Activated effector memory CD4-positive, alpha-beta T cell treated with Interleukin-2 at 50 U/mL for 16 hours (primary cell): ENCODE data around the gene ADAM19.
"Not testable (repeated sequence)": the region's sequence is repeated elsewhere in the genome, so short reads cannot be mapped to it uniquely, and the experiment has no call there.

Experiments used
- DNase-seq: peaks from one replicate; pipeline ENCODE4 v3.0.0-alpha.2; 2020

ADAM19 gene

GRCh38 chr5:157511651-157512644 lies 63.6 kb downstream of the ADAM19 start:
- DNase-seq = peak; percentile 29

DNA sequence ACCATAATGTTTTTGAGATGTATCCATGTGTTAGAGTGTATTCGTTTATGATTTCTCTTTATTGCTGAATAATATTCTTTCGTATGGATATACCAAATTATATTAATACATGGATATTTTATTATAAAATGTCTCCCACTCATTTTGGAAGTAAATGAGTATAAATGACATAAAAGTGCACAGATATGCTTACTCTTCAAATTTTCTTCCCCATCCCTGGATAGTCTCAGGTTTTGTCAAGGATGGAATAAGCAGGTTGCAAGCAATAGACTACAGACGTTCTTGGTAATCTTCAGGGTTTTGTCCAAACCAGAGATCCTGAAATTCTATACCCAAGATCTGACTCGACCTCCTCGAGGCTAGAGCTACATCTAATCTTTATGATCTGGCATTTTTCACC lies 64.9 kb downstream of the ADAM19 start:
- DNase-seq = no peak

DNA sequence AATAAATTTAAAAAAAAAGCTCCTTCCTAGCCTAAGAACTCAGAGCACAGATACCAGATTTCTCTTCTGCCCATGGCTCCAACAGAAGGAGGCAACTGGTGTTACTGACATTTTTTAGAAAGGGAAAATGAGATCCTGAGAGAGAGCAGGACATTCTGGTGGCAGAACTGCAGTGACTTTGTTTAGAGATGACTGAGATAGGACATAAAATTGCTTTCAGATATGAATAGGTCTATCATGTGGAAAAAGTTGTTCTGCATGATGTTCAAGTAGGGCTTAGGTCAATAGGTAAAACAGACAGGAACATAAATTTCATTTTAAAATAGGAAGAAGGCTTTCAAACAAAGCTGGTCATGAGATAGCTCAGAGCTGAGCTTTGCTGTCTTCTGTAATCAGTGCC lies 66.0 kb downstream of the ADAM19 start:
- no peak for DNase-seq

GRCh38 chr5:157509093-157509492 lies 66.5 kb downstream of the ADAM19 start:
- DNase-seq = no peak

DNA sequence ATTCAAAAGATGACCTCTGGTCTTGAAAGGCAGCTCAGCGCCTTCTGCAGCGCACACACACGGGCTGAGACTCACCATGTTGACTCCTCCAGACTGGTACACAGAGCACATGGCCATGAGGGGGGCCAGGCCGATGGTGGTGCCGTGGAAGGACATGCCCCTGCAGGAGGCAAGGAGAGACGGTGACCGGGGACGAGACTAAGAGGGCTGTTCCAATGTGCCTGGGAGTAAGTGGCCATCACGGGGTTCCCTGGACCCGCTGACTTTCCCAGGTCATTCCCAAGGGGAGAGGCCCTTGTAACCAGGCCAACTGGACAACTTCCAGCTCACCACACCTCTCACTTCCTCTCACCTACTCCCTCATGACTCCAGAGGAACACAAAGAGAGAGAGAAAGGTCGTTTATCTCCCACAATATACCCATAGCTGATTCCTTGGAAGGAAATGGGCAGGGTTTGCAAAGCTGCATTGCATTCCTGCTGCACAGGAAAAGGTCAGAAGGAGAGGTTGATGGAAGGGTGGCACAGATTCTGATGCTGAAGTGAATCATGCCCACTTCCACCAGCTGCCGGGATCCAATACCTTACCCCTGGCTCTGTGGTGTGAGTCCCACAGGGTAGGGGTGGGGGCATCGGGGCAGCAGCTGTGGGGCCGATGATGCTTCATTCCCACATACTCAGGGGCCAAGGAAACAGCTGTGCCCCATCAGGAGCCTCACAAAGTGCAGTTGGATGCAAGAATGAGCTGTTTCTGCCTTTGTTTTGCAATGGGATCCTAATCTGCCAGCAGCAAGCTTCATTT lies 68.4 kb downstream of the ADAM19 start:
- DNase-seq = no peak

DNA sequence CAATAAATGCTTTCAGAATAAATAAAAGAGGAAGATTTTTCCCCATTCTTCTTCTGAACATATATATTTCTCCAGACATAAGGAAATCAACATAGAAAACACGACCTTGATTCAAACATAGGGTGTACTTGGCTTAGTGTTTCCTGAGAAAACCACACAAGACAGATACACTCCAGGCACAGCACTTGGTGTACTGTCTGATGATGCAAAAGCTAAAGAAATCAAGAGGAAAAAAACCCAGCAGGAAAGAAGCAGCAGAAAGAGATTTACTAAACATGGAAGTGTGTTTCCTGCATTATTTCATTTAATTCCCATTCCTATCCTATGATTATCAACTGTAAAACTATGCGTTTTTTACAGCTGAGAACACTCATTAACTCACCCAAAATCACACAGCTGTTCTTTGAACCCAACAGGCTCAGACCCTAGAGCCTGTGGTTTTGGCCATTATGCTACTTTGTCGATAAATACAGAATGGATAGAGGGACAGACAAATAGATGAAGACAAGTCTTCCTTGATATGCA lies 69.4 kb downstream of the ADAM19 start:
- DNase-seq = no peak

DNA sequence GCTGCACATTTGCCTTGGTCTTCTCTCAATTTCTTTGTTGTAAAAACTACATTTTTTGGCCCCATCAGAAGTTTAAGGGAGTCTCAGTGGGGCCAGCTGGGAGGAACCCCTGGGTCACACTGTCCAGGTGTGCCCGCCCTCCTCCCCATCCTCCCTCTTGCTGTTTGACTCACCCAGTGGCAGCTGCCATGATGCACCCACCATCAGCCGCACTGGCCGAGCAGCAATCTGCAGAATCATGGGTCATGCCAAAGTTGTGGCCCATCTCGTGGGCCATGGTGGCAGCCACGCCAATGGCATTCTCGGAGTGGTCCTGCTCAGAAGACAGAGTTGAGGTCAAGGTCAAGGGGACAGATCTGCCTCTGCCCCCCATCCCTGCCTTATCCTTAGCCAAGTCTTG lies 70.1 kb downstream of the ADAM19 start:
- no peak for DNase-seq

DNA sequence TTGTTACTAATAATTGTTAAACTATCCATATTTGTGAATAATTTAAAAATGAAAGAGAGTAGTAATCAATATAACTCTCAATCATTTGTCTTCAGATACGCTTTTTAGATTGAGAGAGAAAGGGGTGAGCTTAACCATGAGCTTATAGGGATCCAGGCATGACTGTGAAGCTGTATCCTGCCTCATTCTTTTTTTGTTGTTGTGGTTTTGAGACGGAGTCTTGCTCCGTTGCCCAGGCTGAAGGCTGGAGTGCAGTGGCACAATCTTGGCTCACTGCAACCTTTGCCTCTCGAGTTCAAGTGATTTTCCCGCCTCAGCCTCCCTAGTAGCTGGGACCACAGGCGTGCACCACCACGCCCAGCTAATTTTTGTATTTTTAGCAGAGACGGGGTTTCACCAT lies 71.5 kb downstream of the ADAM19 start:
- no peak for DNase-seq

DNA sequence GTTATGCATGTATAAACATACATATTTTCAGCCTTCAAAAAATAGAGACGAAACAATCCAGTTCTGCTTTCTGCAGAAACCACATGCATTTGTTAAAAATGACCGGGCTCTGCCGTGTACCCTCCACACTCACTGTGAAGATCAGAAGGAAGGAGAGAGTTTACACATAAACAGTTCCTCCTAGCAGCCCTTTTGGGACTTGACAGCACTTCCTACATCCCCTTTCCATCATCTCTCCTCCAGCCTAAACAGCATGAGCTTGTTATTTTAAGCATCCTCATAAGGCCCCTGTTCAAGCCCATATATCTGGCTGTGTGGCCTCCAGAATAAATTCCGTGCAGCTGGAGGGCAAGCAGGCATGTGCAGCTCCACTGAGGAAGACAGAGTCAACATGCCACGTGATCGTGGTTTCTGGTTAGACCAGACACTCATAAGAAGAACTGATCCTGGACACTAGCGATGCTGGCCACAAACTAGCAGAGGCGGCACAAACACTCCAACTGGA lies 73.4 kb downstream of the ADAM19 start:
- DNase-seq = no peak

- no peak for DNase-seq
These were observed 77.5 kb downstream of the ADAM19 start for GRCh38 chr5:157497875-157498611.

DNA sequence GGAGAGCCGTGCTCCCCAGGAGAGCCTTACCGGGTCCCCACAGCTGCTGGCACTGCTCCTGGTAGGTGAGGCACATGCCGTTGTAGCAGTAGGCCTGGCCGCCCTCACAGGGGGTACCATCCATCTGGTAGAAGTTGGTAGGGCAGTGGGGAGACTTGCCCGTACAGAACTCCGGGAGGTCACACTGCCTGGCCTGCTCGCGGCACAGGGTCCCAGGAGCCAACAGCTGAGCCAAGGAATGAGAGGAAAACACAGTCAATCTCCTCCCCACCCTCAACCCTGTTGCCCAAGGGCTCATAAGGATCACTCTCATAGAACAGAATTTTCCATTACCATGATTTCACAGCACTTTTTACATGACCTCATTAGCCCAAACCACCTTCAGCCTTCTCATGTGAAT lies 78.7 kb downstream of the ADAM19 start:
- DNase-seq = no peak

- DNase-seq = no peak
These were observed 81.3 kb downstream of the ADAM19 start for GRCh38 chr5:157494178-157494832.

DNA sequence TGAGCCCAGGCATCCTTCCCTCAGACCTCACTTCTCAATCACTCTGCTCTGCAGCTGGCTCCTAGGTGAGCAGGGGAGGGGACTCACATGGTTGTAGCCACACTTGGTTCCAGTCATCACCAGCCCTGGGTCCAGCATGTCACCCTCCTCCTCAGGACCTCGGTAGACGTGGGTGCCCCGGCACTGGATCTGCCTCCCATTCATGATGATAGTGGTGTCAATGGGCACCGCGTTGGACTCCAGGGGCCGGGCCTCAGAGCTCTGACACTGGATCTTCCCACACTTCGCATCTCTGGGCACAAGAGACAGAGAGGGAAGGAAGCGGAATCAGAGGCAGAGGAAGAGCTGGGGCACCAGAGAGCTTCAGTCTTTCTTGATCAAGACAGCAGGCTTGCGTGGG lies 82.7 kb downstream of the ADAM19 start:
- no peak for DNase-seq

- DNase-seq = no peak
These were observed 84.0 kb downstream of the ADAM19 start for GRCh38 chr5:157491471-157491995.

DNA sequence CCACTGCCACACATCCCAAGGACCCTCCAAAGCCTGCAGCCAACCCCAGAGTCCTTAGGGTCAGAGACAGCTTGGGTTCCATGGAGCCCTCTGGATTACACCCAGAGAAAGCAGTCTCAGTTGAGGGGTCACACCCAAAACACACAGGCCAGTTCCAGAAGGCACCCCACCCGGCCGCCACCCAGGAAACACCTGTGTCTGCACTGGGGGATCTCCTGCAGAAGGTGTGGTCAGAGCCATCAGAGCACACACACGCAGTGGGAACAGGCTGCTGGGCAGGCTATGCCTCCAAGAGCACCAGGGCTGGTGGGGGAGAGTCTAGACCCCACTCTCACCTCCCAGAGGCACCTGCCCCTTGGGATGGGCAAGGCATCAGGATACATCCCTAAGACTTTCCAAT lies 88.2 kb downstream of the ADAM19 start:
- no peak for DNase-seq

DNA sequence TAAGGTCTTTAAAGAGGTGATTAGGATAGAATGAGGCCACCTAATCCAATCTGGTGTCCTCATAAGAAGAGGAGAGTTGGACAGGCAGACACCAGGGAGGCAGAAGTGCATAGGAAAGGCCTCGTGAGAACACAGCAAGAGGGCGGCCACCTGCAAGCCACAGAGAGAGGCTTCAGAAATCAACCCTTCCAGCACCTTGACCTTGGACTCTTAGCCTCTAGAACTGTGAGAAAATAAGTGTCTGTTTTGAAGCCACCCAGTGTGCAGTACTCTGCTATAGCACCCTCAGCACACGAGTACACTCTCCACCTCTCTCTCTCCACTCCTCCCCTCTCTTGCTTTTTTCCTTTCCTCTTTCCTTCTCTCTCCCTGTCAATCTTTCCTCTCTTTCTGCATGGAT lies 88.7 kb downstream of the ADAM19 start:
- DNase-seq = no peak

DNA sequence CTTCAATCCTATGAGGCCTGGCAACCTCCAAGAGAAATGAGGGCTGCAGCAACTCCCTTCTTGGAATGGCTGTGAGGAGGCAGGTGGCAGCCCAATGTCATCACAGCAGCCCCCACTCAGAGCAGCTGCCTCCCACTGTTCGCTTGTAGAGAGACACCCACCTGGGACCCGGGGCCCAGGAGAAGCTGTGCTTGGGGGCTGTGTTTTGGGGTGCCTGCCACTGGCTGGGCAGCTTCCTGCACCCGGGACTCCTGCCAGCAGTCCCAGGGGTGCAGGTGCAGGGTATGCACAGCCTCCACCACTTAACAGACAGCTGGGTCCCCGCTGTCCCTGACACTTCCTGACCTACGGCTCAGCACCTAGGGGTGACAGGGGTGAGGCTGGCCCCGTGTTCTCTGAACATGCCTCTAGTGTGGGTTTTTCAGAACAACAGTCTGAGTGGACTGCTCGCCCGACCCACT lies 89.3 kb downstream of the ADAM19 start:
- DNase-seq = no peak

DNA sequence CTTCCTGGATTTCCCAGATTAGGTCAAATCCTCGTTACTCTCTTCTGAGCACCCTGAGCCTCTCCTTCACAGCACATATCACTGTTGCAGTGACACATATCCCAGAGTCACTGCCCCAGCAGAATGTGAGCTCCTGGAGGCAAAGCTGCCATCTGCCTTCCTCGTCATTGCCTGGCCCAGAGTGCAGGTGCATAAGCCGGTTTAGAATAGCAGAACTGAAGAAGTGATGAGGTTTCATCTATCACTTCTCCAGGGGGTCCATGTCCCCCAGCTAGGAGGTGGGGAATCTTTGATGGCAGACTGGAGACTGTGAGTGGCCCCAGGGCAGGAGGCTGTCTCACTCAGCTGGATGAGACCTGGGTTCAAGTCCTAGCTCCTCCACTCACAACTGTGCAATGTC lies 89.8 kb downstream of the ADAM19 start:
- DNase-seq = no peak

GRCh38 chr5:157485340-157485739 lies 90.2 kb downstream of the ADAM19 start:
- DNase-seq = no peak

DNA sequence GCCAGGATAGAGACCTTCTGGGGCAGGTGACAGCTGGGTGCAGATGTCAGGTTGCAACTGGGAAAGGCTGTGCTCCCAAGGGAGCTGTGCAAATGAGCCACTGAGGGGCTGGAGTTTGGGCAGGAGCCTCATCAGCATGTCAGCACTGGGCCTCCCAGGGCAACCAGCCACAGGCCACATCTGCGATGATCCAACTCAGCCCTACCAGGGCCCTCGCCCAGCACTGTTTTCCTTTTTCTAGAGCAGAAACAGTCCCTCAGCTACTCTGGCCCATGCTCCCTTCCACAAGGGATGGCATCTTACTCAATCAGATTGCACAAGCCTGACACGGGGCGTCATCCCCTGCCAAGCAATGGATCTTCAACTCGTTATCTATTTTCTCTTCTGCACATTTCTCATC lies 90.8 kb downstream of the ADAM19 start:
- no peak for DNase-seq

GRCh38 chr5:157482702-157483101 lies 92.9 kb downstream of the ADAM19 start:
- not testable (repeated sequence) for DNase-seq

- no peak for DNase-seq
These were observed 93.9 kb downstream of the ADAM19 start for GRCh38 chr5:157481666-157482065.
